LHCN-M2 (cell line): ENCODE results near the gene SLC14A1. TPM values are rescaled to one million over a fixed set of nuclear protein-coding genes. Genes with fewer than 3 reads are reported as not detected.

Source experiments
- DNase-seq: peaks from one replicate; pipeline ENCODE4 v3.0.0-alpha.2; 2012; ENCODE audit warnings: low read depth
- total RNA-seq: library from RNA; depleted of rRNA; stranded (reverse); fragments of >200 nt; gene quantifications from 2 replicates; pipeline ENCODE4 v1.2.3, GENCODE V29; 2014; rRNA removed

Gene SLC14A1
- total RNA-seq, 1 experiment from 2014 or later = 0.34 TPM

GRCh38 chr18:45793264-45793965 is 69.4 kb downstream of the SLC14A1 start:
- peak; percentile 98 for DNase-seq

GRCh38 chr18:45801416-45802004 is 77.5 kb downstream of the SLC14A1 start:
- no peak for DNase-seq

Other genes starting within 250 kb of the SLC14A1 start
- not detected in 2 replicates for gene SLC14A2, start 108.7 kb upstream of the SLC14A1 start, total RNA-seq
- 2.9 and 5.0 TPM in 2 replicates for gene SIGLEC15, start 101.5 kb downstream of the SLC14A1 start, total RNA-seq
- gene EPG5, start 243.1 kb downstream of the SLC14A1 start, total RNA-seq = 51.0 and 66.7 TPM in 2 replicates